Spleen (tissue), 11 donors: Measurements from ENCODE around the gene TUBA1C. TPM values are rescaled to one million over a fixed set of nuclear protein-coding genes. Genes with fewer than 3 reads are reported as not detected.
A peak's percentile ranks its signal among the peaks of the same experiment; 100 is the strongest.

ENCODE experiments used
- DNase-seq: peaks from one replicate; pipeline ENCODE4 v3.0.0-alpha.2; 2020
- H3K27ac ChIP-seq, 8 donors: fragments of 200-600 bp; sonication (generic) in 7 of 8; 1 replicate in 4 of 8; 2 replicates in 4 of 8; pipeline versions ENCODE4 v1.5.0 to v1.8.0; 2016 to 2021; ENCODE audit warnings: inconsistent platforms in 4 of 8, mild to moderate bottlenecking in 4 of 8, moderate library complexity in 1 of 8
- H3K27me3 ChIP-seq, 7 donors: fragments of 200-600 bp; sonication (generic) in 6 of 7; replicated peaks in 1 of 7; 1 replicate in 4 of 7; 2 replicates in 3 of 7; pipeline versions ENCODE4 v1.5.0 to v1.8.0; 2016 to 2021; ENCODE audit warnings: inconsistent platforms in 3 of 7, mild to moderate bottlenecking in 1 of 7
- H3K36me3 ChIP-seq, 6 donors: fragments of 200-600 bp; sonication (generic) in 5 of 6; 1 replicate in 4 of 6; 2 replicates in 2 of 6; pipeline versions ENCODE4 v1.5.0 to v1.8.0; 2016 to 2021; ENCODE audit warnings: inconsistent platforms in 2 of 6
- H3K4me1 ChIP-seq, 6 donors: fragments of 200-600 bp; sonication (generic) in 5 of 6; 1 replicate in 3 of 6; 2 replicates in 3 of 6; pipeline versions ENCODE4 v1.5.0 to v1.8.0; 2016 to 2021; ENCODE audit warnings: inconsistent platforms in 3 of 6
- H3K4me3 ChIP-seq, 8 donors: fragments of 200-600 bp; sonication (generic) in 7 of 8; 1 replicate in 4 of 8; 2 replicates in 4 of 8; pipeline versions ENCODE4 v1.5.0 to v1.8.0; 2016 to 2021; ENCODE audit warnings: inconsistent platforms in 4 of 8, mild to moderate bottlenecking in 4 of 8, moderate library complexity in 2 of 8
- H3K9me3 ChIP-seq, 8 donors: fragments of 200-600 bp; sonication (generic) in 7 of 8; 1 replicate in 4 of 8; 2 replicates in 4 of 8; pipeline versions ENCODE4 v1.5.0 to v1.8.0; 2016 to 2021; ENCODE audit warnings: inconsistent platforms in 4 of 8
- CTCF ChIP-seq, 11 experiments: fragments of 200-600 bp in 7 of 11; fragments of 450-650 bp in 4 of 11; sonication (generic) in 4 of 11; IDR thresholded peaks in 8 of 11; conservative IDR thresholded peaks in 3 of 11; 1 replicate in 7 of 11; 2 replicates in 4 of 11; pipeline versions ENCODE4 v1.4.0 to v1.8.0; 2016 to 2021; ENCODE audit warnings: antibody characterized with exemption in 11 of 11, inconsistent platforms in 4 of 11, mild to moderate bottlenecking in 1 of 11
- POLR2A ChIP-seq, 3 donors: fragments of 450-650 bp; IDR thresholded peaks; one replicate each; pipeline ENCODE4 v1.5.1; 2017; ENCODE audit warnings: antibody characterized with exemption in 3 of 3, mild to moderate bottlenecking in 1 of 3
- POLR2AphosphoS5 ChIP-seq, 3 donors: sonication (generic); formaldehyde crosslinking; IDR thresholded peaks; one replicate each; pipeline ENCODE4 v1.5.1; 2017; ENCODE audit warnings: antibody characterized with exemption in 3 of 3
- WGBS, 5 donors: extraction: QIAGEN DNeasy Blood & Tissue Kit in 3 of 5; methylation state at CpG; one replicate each; pipeline versions ENCODE4 v1.1.5 to v1.1.7; 2013 to 2018; 5-methylcytosine and 5-hydroxymethylcytosine counted together
- intact Hi-C: fragments of 100-400 bp; cut with DNase I; formaldehyde crosslinking; loops from one replicate; pipeline ENCODE4 v1.15.0; 2023; ENCODE audit warnings: low total_unique reads
- polyA plus RNA-seq, 3 donors: library from polyadenylated mRNA; stranded (reverse); fragments of 200-250 nt; gene quantifications; one replicate each; pipeline ENCODE4 v1.2.1, GENCODE V29; 2013
- total RNA-seq, 7 donors: library from RNA; depleted of rRNA in 3 of 7; stranded (reverse); fragments of >200 nt in 3 of 7; fragmentation: NEBNext Ultra II Directional in 4 of 7; extraction: Animal tissue kit (Norgen Biotek cat#: 25700) in 4 of 7; gene quantifications; one replicate each; pipeline versions ENCODE4 v1.1.0 to v1.2.1, GENCODE V29; 2016 to 2021
- donor health status: healthy with polysubstance abuse.
- donor health status: DM: no; HTN: no; CAD: no; lungs with moderate emphysema.
- donor health status: DM: no; HTN: no; CAD: no.
- donor health status: Bipolar disorder and iron deficiency.
- donor health status: healthy.
- donor health status: DM: no; HTN: no; CAD: no.
- donor health status: DM: yes; HTN: yes; CAD: no.

TUBA1C gene
- total and polyA plus RNA-seq, 10 donors = 36.3 to 89.6 (median 58.8) TPM

- Histone ChIP-seq H3K9me3 (no peaks in the 10 kb centered on the region), H3K4me3 (no peak overlapping the region), H3K4me1 (peaks cover 0 to 12% (median 8%) of the 10 kb centered on the region in 6 donors), H3K36me3 (peaks cover 0 to 60% (median 44%) of the 10 kb centered on the region in 6 donors), H3K27ac (no peak overlapping the region), H3K27me3 (no peaks in the 10 kb centered on the region)
- TF ChIP-seq CTCF (IDR thresholded peaks at IDR 0.05 in 8 of 11, conservative IDR thresholded peaks at IDR 0.05 in 3 of 11) (no peak), POLR2A (IDR thresholded peaks at IDR 0.05) (no peak), POLR2AphosphoS5 (IDR thresholded peaks at IDR 0.05) (peak in 1 of 3 donors; percentile 30)
- DNase-seq = no peak
- intact Hi-C loops = no loop called here
- 92 to 96% (median 94%) methylated on average over 13 to 16 of the region's 16 CpGs for WGBS, 5 donors
Measured at GRCh38 chr12:49272790-49273725, 8.2 kb downstream of the TUBA1C start.

GRCh38 chr12:49273726-49274395, 9.0 kb downstream of the TUBA1C start:
- H3K4me1 ChIP-seq = peaks cover 0 to 4% (median 1%) of the 10 kb centered on the region in 6 donors
- no peak overlapping the region for H3K27ac ChIP-seq
- peaks cover 0 to 57% (median 42%) of the 10 kb centered on the region in 6 donors for H3K36me3 ChIP-seq
- no peak for DNase-seq
- H3K4me3 ChIP-seq = no peak overlapping the region
- intact Hi-C loops = no loop called here
- H3K27me3 ChIP-seq = no peaks in the 10 kb centered on the region
- no peaks in the 10 kb centered on the region for H3K9me3 ChIP-seq
- TF ChIP-seq POLR2AphosphoS5 (IDR thresholded peaks at IDR 0.05) (no peak), POLR2A (IDR thresholded peaks at IDR 0.05) (no peak), CTCF (IDR thresholded peaks at IDR 0.05 in 8 of 11, conservative IDR thresholded peaks at IDR 0.05 in 3 of 11) (no peak)
- 90 to 97% (median 94%) methylated on average over 6 of the region's 6 CpGs for WGBS, 5 donors

- Histone ChIP-seq H3K4me1 (peaks cover 0 to under 1% (median 0%) of the 10 kb centered on the region in 6 donors), H3K27ac (no peak overlapping the region), H3K9me3 (no peaks in the 10 kb centered on the region), H3K4me3 (no peak overlapping the region), H3K27me3 (no peaks in the 10 kb centered on the region), H3K36me3 (peaks cover 0 to 50% (median 37%) of the 10 kb centered on the region in 6 donors)
- WGBS, 5 donors = 83 to 91% (median 86%) methylated on average over 7 of the region's 7 CpGs
- intact Hi-C loops = no loop called here
- no peak for DNase-seq
- no peak for TF ChIP-seq CTCF (IDR thresholded peaks at IDR 0.05 in 8 of 11, conservative IDR thresholded peaks at IDR 0.05 in 3 of 11)
- TF ChIP-seq POLR2AphosphoS5 (IDR thresholded peaks at IDR 0.05) = no peak
- TF ChIP-seq POLR2A (IDR thresholded peaks at IDR 0.05) = no peak
Measured at GRCh38 chr12:49274396-49275069, 9.7 kb downstream of the TUBA1C start.
